UCSD-AML1 (cell line): ENCODE data around the gene SRMS.

Experiments used
- DNase-seq: peaks from one replicate; lab custom pipeline; 2025; ENCODE audit not compliant: unreplicated experiment; lab: John Stamatoyannopoulos, UW

Gene SRMS

GRCh38 chr20:63539441-63540370, 7.8 kb downstream of the SRMS start:
- DNase-seq, result no peak

GRCh38 chr20:63539092-63539430, 8.5 kb downstream of the SRMS start:
- DNase-seq, result no peak

- no peak for DNase-seq
Measured at GRCh38 chr20:63538204-63539091, 9.1 kb downstream of the SRMS start.

- peak; percentile 98 for DNase-seq
Measured at GRCh38 chr20:63537525-63538203, 9.9 kb downstream of the SRMS start.

- DNase-seq, result peak; percentile 76
Measured at GRCh38 chr20:63536997-63537524, 10.5 kb downstream of the SRMS start, which contains the start of gene PTK6. Gene PTK6, minus strand, starts transcription at chr20:63537376. Its CDS starts 62 bp downstream, at chr20:63537314.

GRCh38 chr20:63536241-63536977, 11.1 kb downstream of the SRMS start:
- no peak for DNase-seq

- no peak for DNase-seq
Measured at GRCh38 chr20:63534831-63535651, 12.5 kb downstream of the SRMS start.

GRCh38 chr20:63534427-63534830, 13.1 kb downstream of the SRMS start:
- DNase-seq, result no peak

GRCh38 chr20:63533871-63534393, 13.6 kb downstream of the SRMS start:
- DNase-seq, result no peak

GRCh38 chr20:63533388-63533787, 14.2 kb downstream of the SRMS start:
- no peak for DNase-seq

GRCh38 chr20:63532449-63532971, 15.0 kb downstream of the SRMS start:
- DNase-seq, result no peak

- no peak for DNase-seq
Measured at GRCh38 chr20:63531686-63532448, 15.7 kb downstream of the SRMS start.

GRCh38 chr20:63530788-63531160, 16.8 kb downstream of the SRMS start:
- DNase-seq, result no peak

GRCh38 chr20:63529861-63530787, 17.4 kb downstream of the SRMS start:
- DNase-seq, result no peak

GRCh38 chr20:63529180-63529860, 18.2 kb downstream of the SRMS start:
- DNase-seq, result no peak

GRCh38 chr20:63527184-63527583, 20.4 kb downstream of the SRMS start:
- DNase-seq, result no peak

- DNase-seq, result no peak
Measured at GRCh38 chr20:63525971-63526370, 21.6 kb downstream of the SRMS start.
